GM23338 (cell line): ENCODE measurements around the gene FATE1. TPM values are rescaled to one million over a fixed set of nuclear protein-coding genes. Genes with fewer than 3 reads are reported as not detected.

Source experiments
- ATAC-seq: fragments of 200-7000 bp; cut with Tn5 transposase; 3 replicates; pipeline ENCODE4 v1.9.1; 2020
- DNase-seq: peaks from one replicate; pipeline ENCODE4 v3.0.0-alpha.2; 2015; ENCODE audit warnings: low spot score
- H2AFZ ChIP-seq: fragments of 200-600 bp; sonication (generic); 2 replicates; pipeline ENCODE4 v1.8.0; 2016; ENCODE audit warnings: antibody characterized with exemption, mild to moderate bottlenecking, moderate library complexity
- H3F3A ChIP-seq: fragments of 200-600 bp; sonication (generic); replicated peaks from 2 replicates; pipeline ENCODE4 v1.8.0; 2017; ENCODE audit warnings: antibody characterized with exemption, mixed run types, low read depth
- H3K27ac ChIP-seq: fragments of 200-600 bp; sonication (generic); 2 replicates; pipeline ENCODE4 v1.6.1; 2016; ENCODE audit warnings: low read depth
- H3K27me3 ChIP-seq: fragments of 200-600 bp; sonication (generic); 2 replicates; pipeline ENCODE4 v1.8.0; 2016; ENCODE audit warnings: mild to moderate bottlenecking, mixed run types, moderate library complexity; ENCODE audit not compliant: insufficient read depth
- H3K36me3 ChIP-seq: fragments of 200-600 bp; sonication (generic); 2 replicates; pipeline ENCODE4 v1.8.0; 2016; ENCODE audit warnings: mild to moderate bottlenecking; ENCODE audit not compliant: insufficient read depth
- H3K4me1 ChIP-seq: fragments of 200-600 bp; sonication (generic); 2 replicates; pipeline ENCODE4 v1.8.0; 2016; ENCODE audit warnings: mild to moderate bottlenecking, moderate library complexity; ENCODE audit not compliant: insufficient read depth
- H3K4me2 ChIP-seq: fragments of 200-600 bp; sonication (generic); 2 replicates; pipeline ENCODE4 v1.7.1; 2017; ENCODE audit warnings: mixed run types
- H3K4me3 ChIP-seq: fragments of 200-600 bp; sonication (generic); 2 replicates; pipeline ENCODE4 v1.6.1; 2016; ENCODE audit warnings: mixed run types
- H3K79me2 ChIP-seq: fragments of 200-600 bp; sonication (generic); replicated peaks from 2 replicates; pipeline ENCODE4 v1.8.0; 2017; ENCODE audit warnings: mild to moderate bottlenecking; ENCODE audit not compliant: insufficient read depth
- H3K9me2 ChIP-seq: fragments of 200-600 bp; sonication (generic); 2 replicates; pipeline ENCODE4 v1.8.0; 2017; ENCODE audit not compliant: insufficient read depth
- H4K20me1 ChIP-seq: fragments of 200-600 bp; sonication (generic); replicated peaks from 2 replicates; pipeline ENCODE4 v1.8.0; 2017; ENCODE audit warnings: mild to moderate bottlenecking; ENCODE audit not compliant: insufficient read depth
- H3K27ac Mint-ChIP-seq: 2 replicates; pipeline ENCODE4 v1.8.0; 2020; ENCODE audit warnings: inconsistent platforms, mild to moderate bottlenecking, moderate library complexity, mixed read lengths
- H3K27me3 Mint-ChIP-seq: 3 replicates; pipeline ENCODE4 v1.8.0; 2022; ENCODE audit warnings: low read depth, mild to moderate bottlenecking, moderate library complexity, mixed read lengths, inconsistent platforms; ENCODE audit not compliant: insufficient read depth, poor library complexity
- H3K36me3 Mint-ChIP-seq: 3 replicates; pipeline ENCODE4 v1.8.0; 2021; ENCODE audit warnings: low read depth, mild to moderate bottlenecking, inconsistent platforms, moderate library complexity, mixed read lengths
- H3K4me1 Mint-ChIP-seq: 3 replicates; pipeline ENCODE4 v1.8.0; 2020; ENCODE audit warnings: mild to moderate bottlenecking, inconsistent platforms, mixed read lengths
- H3K4me3 Mint-ChIP-seq: 3 replicates; pipeline ENCODE4 v1.8.0; 2021; ENCODE audit warnings: moderate library complexity, mild to moderate bottlenecking, inconsistent platforms, mixed read lengths
- H3K9me3 Mint-ChIP-seq: 3 replicates; pipeline ENCODE4 v1.8.0; 2020; ENCODE audit warnings: moderate library complexity, mild to moderate bottlenecking, inconsistent platforms, mixed read lengths
- CTCF ChIP-seq, 2 experiments: fragments of 200-600 bp in 1 of 2; sonication (generic) in 1 of 2; conservative IDR thresholded peaks; 2 replicates each; pipeline versions ENCODE4 v1.5.1 to v1.6.1; 2016 to 2017; ENCODE audit warnings: antibody characterized with exemption in 2 of 2, low read depth in 2 of 2, mild to moderate bottlenecking in 2 of 2, moderate library complexity in 1 of 2
- ETS1 ChIP-seq: IDR thresholded peaks from 2 replicates; pipeline ENCODE4 v1.6.1; 2016; ENCODE audit warnings: antibody characterized with exemption
- EZH2 ChIP-seq: fragments of 200-600 bp; sonication (generic); IDR thresholded peaks from one replicate; pipeline ENCODE4 v1.8.0; 2017; ENCODE audit warnings: antibody characterized with exemption, mild to moderate bottlenecking, low read depth; ENCODE audit not compliant: unreplicated experiment
- EZH2phosphoT487 ChIP-seq: fragments of 200-600 bp; sonication (generic); IDR thresholded peaks from one replicate; pipeline ENCODE4 v1.8.1; 2018; ENCODE audit warnings: antibody characterized with exemption; ENCODE audit not compliant: unreplicated experiment
- JUNB ChIP-seq: IDR thresholded peaks from one replicate; pipeline ENCODE4 v1.6.1; 2016; ENCODE audit warnings: antibody characterized with exemption; ENCODE audit not compliant: unreplicated experiment
- NANOG ChIP-seq: IDR thresholded peaks from 2 replicates; pipeline ENCODE4 v1.6.1; 2016; ENCODE audit warnings: antibody characterized with exemption, borderline replicate concordance
- REST ChIP-seq: IDR thresholded peaks from one replicate; pipeline ENCODE4 v1.6.1; 2018; ENCODE audit warnings: antibody characterized with exemption; ENCODE audit not compliant: unreplicated experiment
- STAT1 ChIP-seq: IDR thresholded peaks from one replicate; pipeline ENCODE4 v1.6.1; 2016; ENCODE audit warnings: antibody characterized with exemption; ENCODE audit not compliant: unreplicated experiment
- ZNF114 ChIP-seq: fragments of 250-450 bp; sonication (Bioruptor Pico); IDR thresholded peaks from 2 replicates; pipeline ENCODE4 v1.5.0; 2020; ENCODE audit warnings: mild to moderate bottlenecking, moderate library complexity
- ZNF331 ChIP-seq: fragments of 250-450 bp; sonication (Bioruptor Pico); IDR thresholded peaks from 2 replicates; pipeline ENCODE4 v1.5.0; 2020; ENCODE audit warnings: low read depth, mild to moderate bottlenecking, moderate library complexity
- polyA plus RNA-seq: library from polyadenylated mRNA; unstranded; fragments of >200 nt; fragmentation: Nextera tagmentation; extraction: Ambion mirVana; gene quantifications from 2 replicates; pipeline ENCODE4 v1.2.1, GENCODE V29; 2016
- total RNA-seq: library from RNA; depleted of rRNA; stranded (reverse); fragments of >200 nt; shearing (Covaris generic); gene quantifications from 2 replicates; pipeline ENCODE4 v1.2.3, GENCODE V29; 2014

Gene FATE1
- total and polyA plus RNA-seq, 2 experiments from 2014 or later: 0.31 TPM; not detected in 1

GRCh38 chrX:151708821-151709220, 7.0 kb upstream of the FATE1 start:
- no peak overlapping the region for H3K4me2 ChIP-seq
- Mint-ChIP-seq H3K27ac (no peak overlapping the region), H3K9me3 (no peaks in the 10 kb centered on the region), H3K4me3 (no peak overlapping the region), H3K4me1 (peaks cover 14% of the 10 kb centered on the region; the same call in 2 of the 3 replicates), H3K27me3 (peaks cover 3% of the 10 kb centered on the region), H3K36me3 (no peaks in the 10 kb centered on the region)
- H3F3A ChIP-seq: no peaks in the 10 kb centered on the region
- H2AFZ ChIP-seq: no peak overlapping the region
- no peaks in the 10 kb centered on the region for H3K9me2 ChIP-seq
- H3K79me2 ChIP-seq: no peaks in the 10 kb centered on the region
- DNase-seq (no peak), ATAC-seq (no peak)
- no peaks in the 10 kb centered on the region; the same call in 1 of the 2 replicates for H3K4me1 ChIP-seq
- H3K4me3 ChIP-seq: no peak overlapping the region
- no peaks in the 10 kb centered on the region for H4K20me1 ChIP-seq
- H3K27ac ChIP-seq: no peak overlapping the region
- H3K27me3 ChIP-seq: no peaks in the 10 kb centered on the region
- H3K36me3 ChIP-seq: no peaks in the 10 kb centered on the region
- TF ChIP-seq CTCF (conservative IDR thresholded peaks at IDR 0.05; ENCODE audit: low read depth in 2 of 2) (no peak), REST (no peak)

- no peaks in the 10 kb centered on the region for H3K9me3 Mint-ChIP-seq
- ATAC-seq: no peak
- no peaks in the 10 kb centered on the region for H3K27me3 ChIP-seq
- H3K27ac ChIP-seq: no peak overlapping the region
- no peak overlapping the region for H3K4me2 ChIP-seq
- H3K36me3 Mint-ChIP-seq: no peaks in the 10 kb centered on the region
- H3K27me3 Mint-ChIP-seq: peaks cover 3% of the 10 kb centered on the region
- H3K79me2 ChIP-seq: no peaks in the 10 kb centered on the region
- H2AFZ ChIP-seq: no peak overlapping the region
- no peaks in the 10 kb centered on the region for H3K36me3 ChIP-seq
- no peak overlapping the region for H3K4me3 ChIP-seq
- peaks cover 11% of the 10 kb centered on the region; the same call in 2 of the 3 replicates for H3K4me1 Mint-ChIP-seq
- H3K27ac Mint-ChIP-seq: no peak overlapping the region
- H3F3A ChIP-seq: no peaks in the 10 kb centered on the region
- H3K4me1 ChIP-seq: no peaks in the 10 kb centered on the region; the same call in 1 of the 2 replicates
- H3K9me2 ChIP-seq: no peaks in the 10 kb centered on the region
- no peaks in the 10 kb centered on the region for H4K20me1 ChIP-seq
- no peak overlapping the region for H3K4me3 Mint-ChIP-seq
- no peak for DNase-seq
- TF ChIP-seq NANOG: no peak
- no peak for TF ChIP-seq EZH2phosphoT487
- no peak for TF ChIP-seq ZNF114 (CRISPR knock-in tag)
- no peak for TF ChIP-seq STAT1
- no peak for TF ChIP-seq ETS1
- no peak for TF ChIP-seq EZH2
- no peak for TF ChIP-seq JUNB
- no peak for TF ChIP-seq REST
- TF ChIP-seq CTCF (conservative IDR thresholded peaks at IDR 0.05; ENCODE audit: low read depth in 2 of 2): no peak
- no peak for TF ChIP-seq ZNF331 (CRISPR knock-in tag)
These were observed 5.4 kb upstream of the FATE1 start for GRCh38 chrX:151710457-151710856.
